ENCODE measurements around the gene TRAPPC12. TPM values are rescaled to one million over a fixed set of nuclear protein-coding genes. Genes with fewer than 3 reads are reported as not detected.
"Not testable (repeated sequence)": the region's sequence is repeated elsewhere in the genome, so short reads cannot be mapped to it uniquely, and the experiment has no call there.

The TRAPPC12 gene
- polyA plus RNA-seq, 1 donor (not counting 4 experiments of a cell fraction or from before 2014, with no cell fraction given): 44.2 TPM

DNA sequence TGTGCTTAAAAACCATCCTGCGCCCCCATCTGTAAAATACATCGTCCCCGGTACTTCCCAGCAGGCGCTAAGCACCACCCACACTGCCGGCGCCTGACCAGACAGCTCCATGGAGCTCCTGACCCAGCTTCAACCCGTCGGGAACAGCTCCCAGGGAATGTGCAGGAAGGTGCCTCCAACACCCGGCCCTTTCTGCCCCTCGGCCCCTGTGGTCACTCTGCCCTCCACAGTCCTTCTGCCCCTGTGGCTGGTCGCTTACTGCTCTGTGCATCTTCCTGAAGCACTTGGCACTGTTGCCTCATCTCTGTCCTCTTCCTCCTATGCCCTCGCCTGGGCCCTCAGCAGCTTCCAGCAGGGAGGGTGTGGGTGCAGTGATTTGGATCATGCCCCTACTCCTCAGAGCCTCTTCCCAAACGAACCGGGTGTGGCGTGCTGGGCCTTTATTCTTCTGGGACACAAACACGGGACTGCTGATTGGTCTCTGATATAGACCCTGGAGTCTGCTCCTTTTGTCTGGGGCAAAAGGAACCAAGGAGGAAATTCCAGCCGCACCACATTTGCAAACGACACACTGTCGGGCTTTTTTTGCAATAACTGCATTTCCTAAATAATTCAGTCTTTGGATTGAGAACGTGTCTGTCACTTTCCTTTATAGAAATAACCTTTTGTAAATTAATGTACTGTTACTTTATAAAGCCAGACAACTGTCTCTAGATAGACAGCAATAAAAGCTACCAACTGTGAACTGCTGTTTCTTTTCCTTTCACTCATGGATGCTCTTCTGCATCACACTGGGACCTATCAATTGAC is 73.9 kb downstream of the TRAPPC12 start:
- no peak for TF ChIP-seq EZH2 (IDR thresholded peaks at IDR 0.05; ENCODE audit: low read length)
- TF ChIP-seq, protein P1, sequence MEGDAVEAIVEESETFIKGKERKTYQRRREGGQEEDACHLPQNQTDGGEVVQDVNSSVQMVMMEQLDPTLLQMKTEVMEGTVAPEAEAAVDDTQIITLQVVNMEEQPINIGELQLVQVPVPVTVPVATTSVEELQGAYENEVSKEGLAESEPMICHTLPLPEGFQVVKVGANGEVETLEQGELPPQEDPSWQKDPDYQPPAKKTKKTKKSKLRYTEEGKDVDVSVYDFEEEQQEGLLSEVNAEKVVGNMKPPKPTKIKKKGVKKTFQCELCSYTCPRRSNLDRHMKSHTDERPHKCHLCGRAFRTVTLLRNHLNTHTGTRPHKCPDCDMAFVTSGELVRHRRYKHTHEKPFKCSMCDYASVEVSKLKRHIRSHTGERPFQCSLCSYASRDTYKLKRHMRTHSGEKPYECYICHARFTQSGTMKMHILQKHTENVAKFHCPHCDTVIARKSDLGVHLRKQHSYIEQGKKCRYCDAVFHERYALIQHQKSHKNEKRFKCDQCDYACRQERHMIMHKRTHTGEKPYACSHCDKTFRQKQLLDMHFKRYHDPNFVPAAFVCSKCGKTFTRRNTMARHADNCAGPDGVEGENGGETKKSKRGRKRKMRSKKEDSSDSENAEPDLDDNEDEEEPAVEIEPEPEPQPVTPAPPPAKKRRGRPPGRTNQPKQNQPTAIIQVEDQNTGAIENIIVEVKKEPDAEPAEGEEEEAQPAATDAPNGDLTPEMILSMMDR (optimal IDR thresholded peaks at IDR 0.05 in 1 of 3, IDR thresholded peaks at IDR 0.05 in 1 of 3, conservative IDR thresholded peaks at IDR 0.05 in 1 of 3; ENCODE audit: extremely low read depth in 1 of 3, insufficient read depth in 2 of 3, low read length in 3 of 3): no peak
- no peak overlapping the region for H3K9ac ChIP-seq (ENCODE audit: control insufficient read depth, extremely low read depth, insufficient read depth, low read length)

DNA sequence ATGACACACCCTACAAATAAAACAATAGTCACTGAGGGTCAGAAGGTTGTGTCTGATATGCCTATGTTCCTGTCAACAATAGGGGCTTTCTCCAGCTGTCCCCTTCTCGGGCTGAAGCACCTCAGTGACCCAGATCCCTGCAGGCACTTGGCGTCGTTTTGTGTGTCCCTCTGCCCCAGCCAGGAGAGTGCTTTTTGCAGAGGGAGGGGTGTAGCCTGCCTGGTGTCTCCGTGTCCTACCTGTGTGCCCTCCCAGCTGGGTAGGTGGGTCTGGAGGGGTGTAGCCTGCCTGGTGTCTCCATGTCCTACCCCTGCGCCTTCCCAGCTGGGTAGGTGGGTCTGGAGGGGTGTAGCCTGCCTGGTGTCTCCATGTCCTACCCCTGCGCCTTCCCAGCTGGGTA is 74.5 kb downstream of the TRAPPC12 start:
- H3K4me3 ChIP-seq (ENCODE audit: control insufficient read depth in 2 of 3, extremely low read depth in 1 of 3, insufficient read depth in 2 of 3, low read depth in 1 of 3, low read length in 3 of 3); H2AFZ ChIP-seq (ENCODE audit: control insufficient read depth, low read length); H3K9me3 ChIP-seq (ENCODE audit: control insufficient read depth, low read depth, low read length); DNase-seq (ENCODE audit: low read depth, low spot score); H3K4me1 ChIP-seq (ENCODE audit: control insufficient read depth, extremely low read depth, insufficient read depth, low read length); H3K27me3 ChIP-seq (ENCODE audit: control insufficient read depth, extremely low read depth, insufficient read depth, low read length); H4K20me1 ChIP-seq (ENCODE audit: control insufficient read depth, extremely low read depth, insufficient read depth, low read length); H3K4me2 ChIP-seq (ENCODE audit: control insufficient read depth, extremely low read depth, insufficient read depth, low read depth, low read length); H3K27ac ChIP-seq (ENCODE audit: control insufficient read depth, insufficient read depth, low read length); FAIRE-seq; dilution Hi-C loops (cut with MboI; ENCODE audit: extremely low pct_ligation_motif_present, low sequenced_read_pairs); H3K9ac ChIP-seq (ENCODE audit: control insufficient read depth, extremely low read depth, insufficient read depth, low read length); H3K79me2 ChIP-seq (ENCODE audit: control insufficient read depth, insufficient read depth, low read length); H3K9me1 ChIP-seq (ENCODE audit: control insufficient read depth, extremely low read depth, insufficient read depth, low read length): not testable (repeated sequence)
- H3K36me3 ChIP-seq (ENCODE audit: control insufficient read depth in 2 of 2, extremely low read depth in 1 of 2, insufficient read depth in 2 of 2, low read length in 2 of 2): peaks cover 13 to 14% of the 10 kb centered on the region in 2 experiments

More for the DNA sequence above, 73.9 kb downstream of the TRAPPC12 start:
- H3K27ac ChIP-seq (ENCODE audit: control insufficient read depth, insufficient read depth, low read length): no peak overlapping the region
- no peak for DNase-seq (ENCODE audit: low read depth, low spot score)
- H3K36me3 ChIP-seq (ENCODE audit: control insufficient read depth in 2 of 2, extremely low read depth in 1 of 2, insufficient read depth in 2 of 2, low read length in 2 of 2): peaks cover 11 to 14% of the 10 kb centered on the region in 2 experiments
- no peaks in the 10 kb centered on the region for H3K27me3 ChIP-seq (ENCODE audit: control insufficient read depth, extremely low read depth, insufficient read depth, low read length)
- H3K4me2 ChIP-seq (ENCODE audit: control insufficient read depth, extremely low read depth, insufficient read depth, low read depth, low read length): no peak overlapping the region
- H3K9me1 ChIP-seq (ENCODE audit: control insufficient read depth, extremely low read depth, insufficient read depth, low read length): no peaks in the 10 kb centered on the region
- no peaks in the 10 kb centered on the region for H3K9me3 ChIP-seq (ENCODE audit: control insufficient read depth, low read depth, low read length)
- no peaks in the 10 kb centered on the region for H4K20me1 ChIP-seq (ENCODE audit: control insufficient read depth, extremely low read depth, insufficient read depth, low read length)
- no peak for FAIRE-seq
- H2AFZ ChIP-seq (ENCODE audit: control insufficient read depth, low read length): no peak overlapping the region
- no peaks in the 10 kb centered on the region for H3K79me2 ChIP-seq (ENCODE audit: control insufficient read depth, insufficient read depth, low read length)
- dilution Hi-C loops (cut with MboI; ENCODE audit: extremely low pct_ligation_motif_present, low sequenced_read_pairs): no loop called here
- H3K4me1 ChIP-seq (ENCODE audit: control insufficient read depth, extremely low read depth, insufficient read depth, low read length): no peaks in the 10 kb centered on the region
- no peak overlapping the region for H3K4me3 ChIP-seq (ENCODE audit: control insufficient read depth in 2 of 3, extremely low read depth in 1 of 3, insufficient read depth in 2 of 3, low read depth in 1 of 3, low read length in 3 of 3)
